Neural progenitor cell (in vitro differentiated cells): ENCODE measurements around the gene HSF2. TPM values are rescaled to one million over a fixed set of nuclear protein-coding genes. Genes with fewer than 3 reads are reported as not detected.
"Not testable (repeated sequence)": the region's sequence is repeated elsewhere in the genome, so short reads cannot be mapped to it uniquely, and the experiment has no call there.

Experiments used
- DNase-seq: peaks from one replicate; pipeline ENCODE4 v3.0.0-alpha.2; 2016; ENCODE audit warnings: low spot score
- H2AFZ ChIP-seq: fragments of 200-600 bp; sonication (generic); replicated peaks from 2 replicates; pipeline ENCODE4 v1.6.1; 2016; ENCODE audit warnings: antibody characterized with exemption
- H3F3A ChIP-seq: fragments of 200-600 bp; sonication (generic); 2 replicates; pipeline ENCODE4 v1.6.1; 2016; ENCODE audit warnings: antibody characterized with exemption, low read depth
- H3K27ac ChIP-seq: fragments of 200-600 bp; sonication (generic); 2 replicates; pipeline ENCODE4 v1.5.1; 2016; ENCODE audit warnings: mild to moderate bottlenecking
- H3K27me3 ChIP-seq: fragments of 200-600 bp; sonication (generic); 2 replicates; pipeline ENCODE4 v1.6.1; 2016; ENCODE audit warnings: mild to moderate bottlenecking, moderate library complexity
- H3K36me3 ChIP-seq: fragments of 200-600 bp; sonication (generic); 2 replicates; pipeline ENCODE4 v1.5.1; 2016
- H3K4me1 ChIP-seq: fragments of 200-600 bp; sonication (generic); 2 replicates; pipeline ENCODE4 v1.6.1; 2016; ENCODE audit warnings: mixed run types
- H3K4me2 ChIP-seq: fragments of 200-600 bp; sonication (generic); 2 replicates; pipeline ENCODE4 v1.6.1; 2016
- H3K4me3 ChIP-seq: fragments of 200-600 bp; sonication (generic); 2 replicates; pipeline ENCODE4 v1.5.1; 2016
- H3K79me2 ChIP-seq: fragments of 200-600 bp; sonication (generic); 2 replicates; pipeline ENCODE4 v1.6.1; 2016; ENCODE audit warnings: low read depth
- H3K9ac ChIP-seq: fragments of 200-600 bp; sonication (generic); 2 replicates; pipeline ENCODE4 v1.6.1; 2016
- H3K9me3 ChIP-seq: fragments of 200-600 bp; sonication (generic); 2 replicates; pipeline ENCODE4 v1.5.1; 2016; ENCODE audit warnings: low read depth
- H4K20me1 ChIP-seq: fragments of 200-600 bp; sonication (generic); 2 replicates; pipeline ENCODE4 v1.6.1; 2016; ENCODE audit warnings: low read depth
- H3K27ac Mint-ChIP-seq: 3 replicates; pipeline ENCODE4 v1.8.0; 2021; ENCODE audit warnings: mixed read lengths
- H3K27me3 Mint-ChIP-seq: 2 replicates; pipeline ENCODE4 v1.8.0; 2022; ENCODE audit warnings: low read depth, mild to moderate bottlenecking, inconsistent platforms, moderate library complexity, mixed read lengths; ENCODE audit not compliant: insufficient read depth
- H3K36me3 Mint-ChIP-seq: 3 replicates; pipeline ENCODE4 v1.8.0; 2021; ENCODE audit warnings: mixed read lengths
- H3K4me1 Mint-ChIP-seq: 3 replicates; pipeline ENCODE4 v1.8.0; 2021; ENCODE audit warnings: mixed read lengths
- H3K4me3 Mint-ChIP-seq: 3 replicates; pipeline ENCODE4 v1.8.0; 2021; ENCODE audit warnings: mild to moderate bottlenecking, moderate library complexity, mixed read lengths
- H3K9me3 Mint-ChIP-seq: 3 replicates; pipeline ENCODE4 v1.8.0; 2020; ENCODE audit warnings: mixed read lengths
- CTCF ChIP-seq: fragments of 200-600 bp; sonication (generic); IDR thresholded peaks from 2 replicates; pipeline ENCODE4 v1.5.1; 2017; ENCODE audit warnings: antibody characterized with exemption, mild to moderate bottlenecking
- EZH2 ChIP-seq: fragments of 200-600 bp; sonication (generic); IDR thresholded peaks from 2 replicates; pipeline ENCODE4 v1.6.1; 2017; ENCODE audit warnings: antibody characterized with exemption, mild to moderate bottlenecking, moderate library complexity
- EZH2phosphoT487 ChIP-seq: fragments of 200-600 bp; sonication (generic); IDR thresholded peaks from 2 replicates; pipeline ENCODE4 v1.6.1; 2017; ENCODE audit warnings: antibody characterized with exemption
- total RNA-seq: library from RNA; depleted of rRNA; stranded (reverse); fragments of >200 nt; gene quantifications from 2 replicates; pipeline ENCODE4 v1.2.3, GENCODE V29; 2015; ENCODE audit warnings: low replicate concordance

HSF2 gene
- total RNA-seq, 1 donor from 2014 or later = 135 TPM

GRCh38 chr6:122458087-122458486 is 58.6 kb downstream of the HSF2 start:
- Histone ChIP-seq H3K27ac (no peak overlapping the region), H3F3A (no peaks in the 10 kb centered on the region), H3K9me3 (no peaks in the 10 kb centered on the region), H3K4me3 (no peak overlapping the region), H3K4me2 (no peak overlapping the region), H3K4me1 (peaks cover 4% of the 10 kb centered on the region), H3K36me3 (peaks cover 24% of the 10 kb centered on the region), H4K20me1 (peaks cover 43% of the 10 kb centered on the region), H3K27me3 (no peaks in the 10 kb centered on the region), H3K79me2 (peaks cover 54% of the 10 kb centered on the region), H3K9ac (no peak overlapping the region), H2AFZ (no peak overlapping the region)
- peaks cover 12% of the 10 kb centered on the region for H3K4me1 Mint-ChIP-seq
- no peak overlapping the region for H3K4me3 Mint-ChIP-seq
- peaks cover 5% of the 10 kb centered on the region for H3K9me3 Mint-ChIP-seq
- H3K27ac Mint-ChIP-seq = no peak overlapping the region
- DNase-seq = no peak
- TF ChIP-seq EZH2 (no peak), EZH2phosphoT487 (no peak), CTCF (no peak)
- peaks cover 33% of the 10 kb centered on the region for H3K36me3 Mint-ChIP-seq
- H3K27me3 Mint-ChIP-seq = no peaks in the 10 kb centered on the region

GRCh38 chr6:122459240-122459639 is 59.8 kb downstream of the HSF2 start:
- Histone ChIP-seq H3K9me3 (no peaks in the 10 kb centered on the region), H3K36me3 (peaks cover 12% of the 10 kb centered on the region), H3K4me2 (no peak overlapping the region), H3F3A (no peaks in the 10 kb centered on the region), H3K4me1 (peaks cover 4% of the 10 kb centered on the region), H3K4me3 (no peak overlapping the region), H4K20me1 (peaks cover 49% of the 10 kb centered on the region), H3K9ac (no peak overlapping the region), H3K79me2 (peaks cover 65% of the 10 kb centered on the region), H3K27me3 (no peaks in the 10 kb centered on the region), H3K27ac (no peak overlapping the region), H2AFZ (no peak overlapping the region)
- peaks cover 12% of the 10 kb centered on the region for H3K4me1 Mint-ChIP-seq
- no peak for DNase-seq
- TF ChIP-seq CTCF (no peak), EZH2phosphoT487 (no peak), EZH2 (no peak)
- H3K9me3 Mint-ChIP-seq = peaks cover 9% of the 10 kb centered on the region
- no peak overlapping the region for H3K4me3 Mint-ChIP-seq
- no peaks in the 10 kb centered on the region for H3K27me3 Mint-ChIP-seq
- H3K36me3 Mint-ChIP-seq = peaks cover 36% of the 10 kb centered on the region
- H3K27ac Mint-ChIP-seq = no peak overlapping the region

- H3K9ac ChIP-seq, H3K9me3 ChIP-seq, H3K27ac ChIP-seq, H3K4me1 ChIP-seq, H3K9me3 Mint-ChIP-seq, H3K4me2 ChIP-seq, DNase-seq, H3K27ac Mint-ChIP-seq, H3K27me3 Mint-ChIP-seq, H3K27me3 ChIP-seq, H3F3A ChIP-seq, H3K4me3 ChIP-seq, H3K4me3 Mint-ChIP-seq, H2AFZ ChIP-seq: not testable (repeated sequence)
- H3K36me3 ChIP-seq = peaks cover 12% of the 10 kb centered on the region
- peaks cover 72% of the 10 kb centered on the region for H3K79me2 ChIP-seq
- H4K20me1 ChIP-seq = peaks cover 56% of the 10 kb centered on the region
- H3K4me1 Mint-ChIP-seq = peaks cover 12% of the 10 kb centered on the region
- peaks cover 31% of the 10 kb centered on the region for H3K36me3 Mint-ChIP-seq
Observed at GRCh38 chr6:122459865-122460416, 60.5 kb downstream of the HSF2 start.

DNA sequence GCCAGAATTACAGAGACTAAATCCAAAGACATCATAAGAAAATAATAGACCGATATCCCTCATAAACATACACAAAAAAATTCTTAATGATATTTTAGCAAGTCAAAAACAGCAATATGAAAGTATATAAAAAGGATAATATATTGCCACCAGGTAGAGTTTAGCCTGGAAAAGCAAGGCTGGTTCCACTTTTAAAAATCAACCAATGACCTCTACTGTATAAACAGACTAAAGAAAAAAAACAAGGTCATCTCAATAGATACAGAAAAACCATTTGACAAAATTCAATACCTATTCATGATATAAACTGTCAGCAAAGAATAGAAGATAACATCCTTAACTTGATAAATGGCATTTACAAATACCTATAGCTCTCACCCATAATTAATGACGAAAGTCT is 62.4 kb downstream of the HSF2 start:
- no peak overlapping the region for H3K27ac Mint-ChIP-seq
- no peaks in the 10 kb centered on the region for H3K27me3 ChIP-seq
- peaks cover 4% of the 10 kb centered on the region for H3K4me1 ChIP-seq
- peaks cover 4% of the 10 kb centered on the region for H3K36me3 ChIP-seq
- no peaks in the 10 kb centered on the region for H3F3A ChIP-seq
- no peaks in the 10 kb centered on the region for H3K9me3 ChIP-seq
- peaks cover 74% of the 10 kb centered on the region for H4K20me1 ChIP-seq
- no peak overlapping the region for H3K4me3 ChIP-seq
- TF ChIP-seq EZH2phosphoT487 = no peak
- no peak overlapping the region for H3K27ac ChIP-seq
- peaks cover 12% of the 10 kb centered on the region for H3K9me3 Mint-ChIP-seq
- no peak overlapping the region for H3K4me2 ChIP-seq
- peaks cover 12% of the 10 kb centered on the region for H3K4me1 Mint-ChIP-seq
- no peak overlapping the region for H3K9ac ChIP-seq
- no peak overlapping the region for H2AFZ ChIP-seq
- peaks cover 38% of the 10 kb centered on the region for H3K36me3 Mint-ChIP-seq
- DNase-seq = no peak
- peaks cover 92% of the 10 kb centered on the region for H3K79me2 ChIP-seq
- no peaks in the 10 kb centered on the region for H3K27me3 Mint-ChIP-seq
- H3K4me3 Mint-ChIP-seq = no peak overlapping the region
